ENCODE results near the gene MARK2. TPM values are rescaled to one million over a fixed set of nuclear protein-coding genes. Genes with fewer than 3 reads are reported as not detected.

MARK2 gene
- total RNA-seq, 1 experiment from 2014 or later = 22.5 TPM

GRCh38 chr11:63903884-63904283, 65.0 kb downstream of the MARK2 start:
- no peak for DNase-seq (ENCODE audit: low spot score)
- in situ Hi-C loops (cut with HindIII; ENCODE audit: low sequenced_read_pairs) = no loop called here

- DNase-seq (ENCODE audit: low spot score) = no peak
- in situ Hi-C loops (cut with HindIII; ENCODE audit: low sequenced_read_pairs) = no loop called here
Measured at GRCh38 chr11:63904743-63905142, 65.8 kb downstream of the MARK2 start.

- DNase-seq (ENCODE audit: low spot score) = no peak
- in situ Hi-C loops (cut with HindIII; ENCODE audit: low sequenced_read_pairs) = no loop called here
Measured at GRCh38 chr11:63905179-63905578, 66.3 kb downstream of the MARK2 start.

- in situ Hi-C loops (cut with HindIII; ENCODE audit: low sequenced_read_pairs) = no loop called here
Measured at GRCh38 chr11:63906087-63906486, 67.2 kb downstream of the MARK2 start.

DNA sequence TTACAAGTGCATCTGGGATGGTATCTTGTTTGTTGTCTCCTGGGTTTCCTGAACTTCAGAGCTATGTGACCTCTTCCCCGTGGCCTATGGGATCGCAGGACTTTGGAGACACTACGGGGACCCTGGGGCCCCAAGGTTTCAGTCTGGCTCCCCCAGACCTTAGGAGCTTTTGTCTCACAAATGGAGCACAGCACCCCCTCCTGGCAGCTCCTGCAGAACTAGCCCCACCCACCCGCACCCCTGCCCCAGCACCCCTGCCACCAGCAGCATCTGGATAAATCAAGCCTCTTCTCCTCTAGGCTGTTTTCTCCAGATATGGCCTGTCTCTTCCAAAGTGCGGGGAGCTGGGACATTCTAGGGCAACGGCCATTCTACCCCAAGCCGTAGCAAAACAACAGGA, 67.7 kb downstream of the MARK2 start:
- in situ Hi-C loops (cut with HindIII; ENCODE audit: low sequenced_read_pairs) = no loop called here
- DNase-seq (ENCODE audit: low spot score) = no peak

More at GRCh38 chr11:63906087-63906486, 67.2 kb downstream of the MARK2 start:
- DNase-seq (ENCODE audit: low spot score) = no peak

DNA sequence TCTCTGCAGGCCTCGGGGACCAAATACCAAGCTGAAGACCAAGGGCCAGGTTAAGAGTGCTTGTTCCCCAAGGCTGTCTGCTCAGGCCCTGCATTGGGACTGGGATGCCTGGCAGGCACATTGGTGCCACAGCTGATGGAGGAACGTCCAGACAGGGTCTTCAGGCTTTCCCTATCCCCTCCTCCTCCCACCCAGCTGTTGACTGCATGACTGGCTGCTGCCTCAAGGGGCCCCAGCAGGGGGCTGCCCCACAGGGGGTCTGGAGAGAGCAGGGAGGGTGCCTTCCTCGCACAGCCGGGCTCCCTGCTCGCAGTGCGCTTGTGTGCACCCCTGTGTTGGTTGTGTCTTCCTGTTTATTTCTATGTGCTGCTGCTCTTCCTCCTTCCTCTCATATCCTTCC, 68.2 kb downstream of the MARK2 start:
- no peak for DNase-seq (ENCODE audit: low spot score)
- in situ Hi-C loops (cut with HindIII; ENCODE audit: low sequenced_read_pairs) = no loop called here

DNA sequence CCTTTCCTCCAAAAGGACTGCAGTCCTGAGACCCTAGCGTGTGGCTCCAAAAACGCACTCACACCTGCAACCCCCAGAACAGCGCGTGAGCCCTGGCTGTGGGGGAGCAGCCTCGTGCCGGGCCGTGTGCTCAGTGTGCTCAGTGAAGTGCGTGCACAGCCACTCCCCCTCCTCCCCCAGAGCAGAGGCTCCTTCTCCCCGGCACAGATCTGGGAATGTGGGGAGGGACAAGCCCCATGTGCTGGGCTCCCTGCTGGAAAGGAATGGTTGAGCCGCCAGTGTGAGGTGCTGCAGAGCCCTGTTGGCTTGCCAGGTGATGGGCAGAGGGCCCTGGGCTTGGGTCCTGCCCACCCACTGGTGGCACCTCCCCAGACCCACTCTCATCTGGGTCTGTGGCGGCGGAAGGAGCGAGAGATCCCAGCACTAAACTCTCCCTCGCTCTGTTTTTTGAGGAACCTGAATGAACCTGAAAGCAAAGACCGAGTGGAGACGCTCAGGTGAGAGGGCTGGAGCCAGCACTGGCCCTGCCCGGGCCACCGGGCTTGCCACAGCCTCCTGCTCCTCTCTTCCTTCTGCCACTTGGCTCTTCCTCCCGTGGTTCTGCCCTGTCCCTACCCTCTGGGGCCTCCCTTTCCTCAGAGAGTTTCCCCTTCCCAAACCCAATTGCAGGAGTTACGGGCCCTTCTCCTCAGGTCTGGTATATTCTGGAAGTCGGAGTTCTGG, 69.1 kb downstream of the MARK2 start:
- no peak for DNase-seq (ENCODE audit: low spot score)
- in situ Hi-C loops (cut with HindIII; ENCODE audit: low sequenced_read_pairs) = no loop called here

- in situ Hi-C loops (cut with HindIII; ENCODE audit: low sequenced_read_pairs) = no loop called here
- DNase-seq (ENCODE audit: low spot score) = no peak
Measured at GRCh38 chr11:63908631-63909401, 69.9 kb downstream of the MARK2 start.

DNA sequence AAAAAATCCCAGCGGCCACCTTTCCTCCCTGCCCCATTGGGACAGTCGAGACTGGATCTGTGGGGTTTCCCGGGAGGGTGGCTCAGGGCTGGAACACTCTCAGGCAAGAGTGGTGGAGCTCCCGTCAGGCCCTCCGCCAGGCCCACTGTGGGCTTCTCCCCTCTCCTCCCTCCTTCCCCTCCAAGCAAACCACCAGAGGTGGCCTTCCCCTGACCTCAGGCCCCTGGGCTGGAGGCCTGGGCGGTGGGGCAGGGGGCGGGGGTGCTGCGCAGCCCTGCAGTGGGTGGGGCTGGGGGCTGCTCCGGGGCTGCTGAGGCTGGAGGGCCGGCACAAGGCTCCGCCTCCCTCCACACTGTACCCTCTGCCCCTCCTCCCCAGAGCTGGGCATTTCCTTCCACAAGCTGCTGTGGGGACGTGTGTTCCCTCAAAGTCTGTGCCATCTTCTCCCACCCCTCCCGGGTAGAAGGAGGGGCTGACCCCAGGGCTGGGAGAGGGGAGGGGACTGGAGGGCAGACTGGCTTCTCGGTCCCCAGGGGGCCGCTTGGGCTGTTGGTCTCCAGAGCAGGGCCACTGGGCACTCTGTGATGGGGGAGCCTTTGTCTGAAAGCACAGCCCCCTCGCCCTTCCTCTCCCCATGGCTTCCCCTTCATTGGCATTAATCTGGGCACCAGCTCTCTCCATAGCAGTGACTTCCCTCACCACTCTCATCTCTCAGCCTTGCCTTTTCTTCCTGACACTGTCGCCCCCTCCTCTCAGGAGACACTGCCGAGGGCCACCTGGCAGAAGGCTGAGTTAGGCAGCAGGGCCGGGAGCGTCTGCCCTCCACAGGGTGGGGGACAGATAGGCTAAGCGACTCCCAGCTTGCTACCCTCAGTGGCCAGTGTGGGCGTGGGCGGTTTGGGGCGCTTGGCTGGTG, 70.9 kb downstream of the MARK2 start:
- in situ Hi-C loops (cut with HindIII; ENCODE audit: low sequenced_read_pairs) = loop anchor here (5.0 kb wide), 1 partner anchor 73 kb away; the partner anchor contains the start of gene MARK2
- DNase-seq (ENCODE audit: low spot score) = no peak

DNA sequence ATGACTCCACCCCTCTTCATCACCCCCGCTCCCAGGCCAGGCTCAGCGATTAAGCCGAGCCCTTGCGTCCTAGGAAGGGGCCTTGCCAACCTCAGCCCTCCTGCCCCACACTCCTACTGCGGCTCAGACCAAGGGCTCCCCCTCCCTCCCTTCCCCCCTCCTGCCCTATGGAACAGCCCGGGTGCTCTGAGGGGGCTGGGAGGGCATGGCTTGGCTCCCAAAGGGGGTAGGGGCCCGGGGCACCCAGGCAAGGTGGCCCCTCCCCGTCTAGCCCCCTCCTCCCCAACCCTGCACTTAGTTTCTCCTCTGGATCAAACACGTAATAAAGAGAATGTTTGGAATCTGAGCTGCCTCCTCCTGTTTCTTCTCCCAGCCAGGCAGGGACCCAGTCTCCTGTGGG, 71.8 kb downstream of the MARK2 start:
- in situ Hi-C loops (cut with HindIII; ENCODE audit: low sequenced_read_pairs) = loop anchor here (5.0 kb wide), 1 partner anchor 73 kb away; the partner anchor contains the start of gene MARK2
- no peak for DNase-seq (ENCODE audit: low spot score)

GRCh38 chr11:63911440-63911839, 72.5 kb downstream of the MARK2 start:
- in situ Hi-C loops (cut with HindIII; ENCODE audit: low sequenced_read_pairs) = loop anchor here (5.0 kb wide), 1 partner anchor 74 kb away; the partner anchor contains the start of gene MARK2
- no peak for DNase-seq (ENCODE audit: low spot score)

DNA sequence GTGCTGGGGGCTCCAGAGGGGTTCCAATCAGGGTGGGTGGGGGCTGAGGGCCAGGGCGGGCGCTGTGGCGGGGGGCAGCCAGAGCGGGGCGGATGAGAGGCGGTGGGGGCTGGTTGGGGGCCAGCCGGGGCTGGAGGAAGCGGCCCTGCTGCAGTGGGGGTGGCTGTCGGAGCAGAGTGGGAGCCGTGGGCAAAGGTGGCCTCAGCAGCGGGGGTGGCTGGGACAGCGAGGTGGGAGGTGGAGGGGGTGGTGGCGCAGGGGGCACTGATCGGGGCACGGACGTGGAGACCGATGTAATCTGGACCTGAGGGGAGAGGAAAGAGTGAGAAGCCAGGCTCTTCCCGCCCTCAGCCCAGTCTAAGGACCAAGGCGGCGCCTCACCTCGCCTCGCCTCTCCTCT, 73.0 kb downstream of the MARK2 start:
- in situ Hi-C loops (cut with HindIII; ENCODE audit: low sequenced_read_pairs) = loop anchor here (5.0 kb wide), 1 partner anchor 75 kb away; the partner anchor contains the start of gene MARK2

GRCh38 chr11:63912678-63913077, 73.8 kb downstream of the MARK2 start:
- in situ Hi-C loops (cut with HindIII; ENCODE audit: low sequenced_read_pairs) = loop anchor here (5.0 kb wide), 1 partner anchor 75 kb away; the partner anchor contains the start of gene MARK2
- no peak for DNase-seq (ENCODE audit: low spot score)

More for the DNA sequence above, 73.0 kb downstream of the MARK2 start:
- no peak for DNase-seq (ENCODE audit: low spot score)

DNA sequence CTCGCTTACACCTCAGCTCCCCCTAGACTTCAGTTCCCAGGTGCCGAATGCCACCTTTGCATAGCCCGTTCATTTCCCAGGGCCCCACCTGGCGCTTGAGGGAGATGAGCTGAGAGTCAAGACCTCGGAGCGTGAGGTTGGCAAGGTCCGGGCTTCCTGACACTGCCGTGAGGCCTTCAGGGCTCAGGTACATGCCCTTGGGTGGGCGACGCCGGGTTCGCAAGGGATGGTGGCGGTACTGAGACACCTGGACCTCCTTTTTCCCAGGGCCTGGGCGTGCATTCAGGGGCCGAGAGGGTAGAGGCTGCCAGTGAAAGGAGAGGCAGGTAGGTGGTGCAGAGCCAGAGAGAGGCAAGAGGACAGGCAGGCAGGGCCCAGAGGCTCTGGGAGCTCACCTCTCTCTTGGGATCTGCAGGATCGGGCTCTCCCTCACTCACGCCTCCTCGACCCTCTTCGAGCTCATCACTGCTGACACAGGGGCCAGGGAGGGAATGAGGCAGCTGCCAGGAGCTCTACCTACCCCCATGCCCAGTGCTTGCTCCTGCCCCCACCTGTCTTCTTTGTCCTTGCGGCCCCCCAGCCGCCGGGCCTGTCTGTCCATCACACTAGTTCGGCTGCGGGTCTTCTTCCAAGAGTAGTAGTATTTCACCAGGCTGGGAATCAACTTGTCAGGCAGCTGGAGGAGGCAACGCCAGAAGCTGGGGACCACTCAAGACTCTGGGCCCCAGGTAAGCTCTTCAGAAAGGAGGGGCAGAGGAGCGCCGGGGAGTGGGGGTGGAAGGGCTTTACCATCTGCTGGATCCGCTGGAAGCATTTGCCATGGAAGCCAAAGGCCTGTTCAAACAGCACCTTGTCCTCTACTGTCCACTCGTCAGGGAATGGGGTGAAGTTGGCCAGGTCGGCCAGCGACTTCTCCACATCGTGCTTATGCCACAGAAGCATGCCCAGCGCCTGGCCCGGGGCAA, 75.2 kb downstream of the MARK2 start:
- in situ Hi-C loops (cut with HindIII; ENCODE audit: low sequenced_read_pairs) = loop anchor here (5.0 kb wide), 1 partner anchor 77 kb away; the partner anchor contains the start of gene MARK2
- DNase-seq (ENCODE audit: low spot score) = no peak

DNA sequence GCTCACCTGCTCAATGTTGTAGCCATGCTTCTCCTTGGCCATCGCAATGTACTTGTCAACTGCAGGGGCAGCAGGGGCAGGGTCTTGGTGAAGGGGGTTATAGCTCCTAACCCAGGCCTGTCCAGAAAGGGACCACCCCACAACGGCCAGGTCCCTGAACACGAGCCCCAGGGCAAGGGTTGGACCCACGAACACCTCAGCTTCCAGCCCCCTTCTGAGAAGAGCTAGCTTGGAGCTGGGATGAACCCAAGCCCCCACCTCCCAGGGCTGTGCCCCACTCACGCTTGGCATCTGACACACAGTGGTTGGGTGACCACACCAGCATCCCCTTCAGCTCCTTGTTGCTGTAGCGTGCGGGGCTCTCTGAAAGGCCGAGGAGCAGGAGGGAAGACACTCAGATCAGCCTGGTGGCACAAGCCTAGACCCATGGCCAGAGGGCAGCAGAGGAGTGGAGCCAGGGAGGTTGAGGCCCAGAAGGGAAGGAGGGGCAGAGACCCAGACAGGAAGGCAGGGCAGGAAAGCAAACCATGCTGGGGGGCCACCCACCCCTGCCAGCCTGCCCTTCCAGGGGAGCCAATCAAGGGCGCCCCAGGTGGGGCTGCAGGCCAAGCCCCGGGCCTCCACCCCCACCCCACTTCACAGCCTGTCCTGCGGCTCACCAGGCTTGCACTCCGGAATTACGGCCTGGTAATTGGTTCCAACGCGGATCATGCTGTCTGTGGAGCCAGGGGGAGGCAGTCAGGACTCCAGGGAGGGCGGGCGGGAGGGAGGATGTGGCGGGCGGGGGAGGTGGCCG, 76.2 kb downstream of the MARK2 start:
- in situ Hi-C loops (cut with HindIII; ENCODE audit: low sequenced_read_pairs) = loop anchor here (5.0 kb wide), 1 partner anchor 78 kb away; the partner anchor contains the start of gene MARK2
- no peak for DNase-seq (ENCODE audit: low spot score)

GRCh38 chr11:63915961-63916836, 77.3 kb downstream of the MARK2 start:
- no peak for DNase-seq (ENCODE audit: low spot score)
- in situ Hi-C loops (cut with HindIII; ENCODE audit: low sequenced_read_pairs) = no loop called here
